WTC11 (cell line): ENCODE data around the gene CADM1. TPM values are rescaled to one million over a fixed set of nuclear protein-coding genes. Genes with fewer than 3 reads are reported as not detected.

Experiments used
- ATAC-seq: fragments of 200-7000 bp; cut with Tn5 transposase; 2 replicates; pipeline ENCODE4 v1.10.0; 2021; ENCODE audit warnings: mild to moderate bottlenecking, moderate library complexity
- CTCF ChIA-PET: fragments of 300-600 bp; sonication (Branson Sonifier 250); formaldehyde crosslinking; loops from one replicate; lab custom pipeline; 2021; ENCODE audit warnings: antibody characterized with exemption; lab: Charles Lee
- POLR2A ChIA-PET: fragments of 350-600 bp; sonication (Branson Sonifier 250); formaldehyde crosslinking; loops from one replicate; lab custom pipeline; 2021; ENCODE audit warnings: antibody characterized with exemption; lab: Charles Lee
- DNase-seq: peaks from one replicate; pipeline ENCODE4 v3.0.0; 2021; ENCODE audit warnings: low spot score
- H3K27ac Mint-ChIP-seq: 2 replicates; pipeline ENCODE4 v1.8.0; 2021; ENCODE audit warnings: mixed read lengths
- H3K27me3 Mint-ChIP-seq: 2 replicates; pipeline ENCODE4 v1.8.0; 2021; ENCODE audit warnings: low read depth, mild to moderate bottlenecking, moderate library complexity, mixed read lengths
- H3K36me3 Mint-ChIP-seq: 2 replicates; pipeline ENCODE4 v1.8.0; 2021; ENCODE audit warnings: mixed read lengths
- H3K4me1 Mint-ChIP-seq: 2 replicates; pipeline ENCODE4 v1.8.0; 2022; ENCODE audit warnings: mixed read lengths
- H3K4me3 Mint-ChIP-seq: 2 replicates; pipeline ENCODE4 v1.8.0; 2021; ENCODE audit warnings: mild to moderate bottlenecking, moderate library complexity, mixed read lengths
- H3K9me3 Mint-ChIP-seq: 2 replicates; pipeline ENCODE4 v1.8.0; 2021; ENCODE audit warnings: mixed read lengths
- ATF6 ChIP-seq: sonication (generic); formaldehyde crosslinking; IDR thresholded peaks from 2 replicates; pipeline ENCODE4 v1.8.1; 2023; ENCODE audit warnings: mild to moderate bottlenecking, missing genetic modification reagents
- CBFB ChIP-seq: sonication (generic); formaldehyde crosslinking; IDR thresholded peaks from 2 replicates; pipeline ENCODE4 v1.8.1; 2022; ENCODE audit warnings: mild to moderate bottlenecking, low read depth, missing genetic modification reagents
- CREB1 ChIP-seq: sonication (generic); formaldehyde crosslinking; IDR thresholded peaks from 2 replicates; pipeline ENCODE4 v1.8.0; 2023; ENCODE audit warnings: mild to moderate bottlenecking, missing genetic modification reagents
- E2F5 ChIP-seq: sonication (generic); formaldehyde crosslinking; IDR thresholded peaks from 2 replicates; pipeline ENCODE4 v1.8.1; 2022; ENCODE audit warnings: mild to moderate bottlenecking, moderate library complexity, missing genetic modification reagents
- ELF4 ChIP-seq: sonication (generic); formaldehyde crosslinking; IDR thresholded peaks from 2 replicates; pipeline ENCODE4 v1.8.1; 2022; ENCODE audit warnings: low read depth, mild to moderate bottlenecking, moderate library complexity, missing genetic modification reagents
- FOXK1 ChIP-seq: sonication (generic); formaldehyde crosslinking; IDR thresholded peaks from 2 replicates; pipeline ENCODE4 v1.8.0; 2022; ENCODE audit warnings: mild to moderate bottlenecking, moderate library complexity, missing genetic modification reagents
- FOXP1 ChIP-seq: sonication (generic); formaldehyde crosslinking; IDR thresholded peaks from 2 replicates; pipeline ENCODE4 v1.8.0; 2022; ENCODE audit warnings: missing genetic modification reagents, mild to moderate bottlenecking, moderate library complexity, borderline replicate concordance
- GABPB1 ChIP-seq: sonication (generic); formaldehyde crosslinking; IDR thresholded peaks from 2 replicates; pipeline ENCODE4 v1.8.1; 2023; ENCODE audit warnings: mild to moderate bottlenecking, missing genetic modification reagents
- GRHL2 ChIP-seq: fragments of 250-450 bp; sonication (Bioruptor Pico); IDR thresholded peaks from 2 replicates; pipeline ENCODE4 v1.8.0; 2022; ENCODE audit warnings: mild to moderate bottlenecking, moderate library complexity; ENCODE audit not compliant: insufficient replicate concordance, severe bottlenecking
- GTF2I ChIP-seq: fragments of 250-450 bp; sonication (Bioruptor Pico); conservative IDR thresholded peaks from 2 replicates; pipeline ENCODE4 v1.4.0; 2021; ENCODE audit warnings: mild to moderate bottlenecking
- HMGA2 ChIP-seq: fragments of 250-450 bp; sonication (Bioruptor Pico); IDR thresholded peaks from 2 replicates; pipeline ENCODE4 v1.4.0; 2021; ENCODE audit warnings: mild to moderate bottlenecking, moderate library complexity
- IRF1 ChIP-seq: sonication (generic); formaldehyde crosslinking; IDR thresholded peaks from 2 replicates; pipeline ENCODE4 v1.8.0; 2023; ENCODE audit warnings: missing genetic modification reagents
- MLX ChIP-seq: sonication (generic); formaldehyde crosslinking; IDR thresholded peaks from 2 replicates; pipeline ENCODE4 v1.8.1; 2023; ENCODE audit warnings: mild to moderate bottlenecking, missing genetic modification reagents, moderate library complexity
- NR2C2 ChIP-seq: sonication (generic); formaldehyde crosslinking; IDR thresholded peaks from 2 replicates; pipeline ENCODE4 v1.8.0; 2022; ENCODE audit warnings: mild to moderate bottlenecking, missing genetic modification reagents
- RELA ChIP-seq: sonication (generic); formaldehyde crosslinking; IDR thresholded peaks from 2 replicates; pipeline ENCODE4 v1.8.1; 2022; ENCODE audit warnings: missing genetic modification reagents, mild to moderate bottlenecking, borderline replicate concordance
- SMAD4 ChIP-seq: sonication (generic); formaldehyde crosslinking; IDR thresholded peaks from 2 replicates; pipeline ENCODE4 v1.8.0; 2022; ENCODE audit warnings: mild to moderate bottlenecking, missing genetic modification reagents
- SP1 ChIP-seq: sonication (generic); formaldehyde crosslinking; conservative IDR thresholded peaks from 2 replicates; pipeline ENCODE4 v1.8.1; 2022; ENCODE audit warnings: missing genetic modification reagents
- TCF7 ChIP-seq: sonication (generic); formaldehyde crosslinking; IDR thresholded peaks from 2 replicates; pipeline ENCODE4 v1.8.0; 2022; ENCODE audit warnings: mild to moderate bottlenecking, low read depth, missing genetic modification reagents, moderate library complexity
- TP53 ChIP-seq: sonication (generic); formaldehyde crosslinking; IDR thresholded peaks from 2 replicates; pipeline ENCODE4 v1.8.1; 2023; ENCODE audit warnings: mild to moderate bottlenecking, missing genetic modification reagents
- ZNF138 ChIP-seq: sonication (generic); formaldehyde crosslinking; conservative IDR thresholded peaks from 2 replicates; pipeline ENCODE4 v1.8.1; 2022; ENCODE audit warnings: mild to moderate bottlenecking, moderate library complexity, missing genetic modification reagents
- ZNF423 ChIP-seq: fragments of 250-450 bp; sonication (Bioruptor Pico); IDR thresholded peaks from 2 replicates; pipeline ENCODE4 v2.1.2; 2022; ENCODE audit warnings: mild to moderate bottlenecking, moderate library complexity
- ZNF532 ChIP-seq: fragments of 250-450 bp; sonication (Bioruptor Pico); IDR thresholded peaks from 2 replicates; pipeline ENCODE4 v1.9.0; 2021; ENCODE audit warnings: mild to moderate bottlenecking, borderline replicate concordance
- ZNF671 ChIP-seq: fragments of 250-450 bp; sonication (Bioruptor Pico); IDR thresholded peaks from 2 replicates; pipeline ENCODE4 v1.8.0; 2021; ENCODE audit warnings: mild to moderate bottlenecking
- total RNA-seq: library from RNA; stranded (reverse); gene quantifications from 3 replicates; pipeline ENCODE4 v1.2.3, GENCODE V29; 2021

CADM1 gene
- total RNA-seq, 1 experiment from 2014 or later = 26.8 TPM

- ATAC-seq = no peak
- Mint-ChIP-seq H3K4me3 (no peak overlapping the region), H3K27ac (no peak overlapping the region), H3K4me1 (peaks cover 37% of the 10 kb centered on the region), H3K27me3 (no peaks in the 10 kb centered on the region), H3K36me3 (no peaks in the 10 kb centered on the region), H3K9me3 (no peaks in the 10 kb centered on the region)
- TF ChIP-seq GABPB1 (CRISPR knock-in tag) (no peak), SMAD4 (no peak), ZNF138 (CRISPR knock-in tag) (no peak), SP1 (CRISPR knock-in tag) (no peak), E2F5 (CRISPR knock-in tag) (no peak), ZNF532 (CRISPR knock-in tag) (no peak), GRHL2 (no peak), ELF4 (CRISPR knock-in tag) (no peak), TP53 (CRISPR knock-in tag) (no peak), RELA (CRISPR knock-in tag) (no peak), HMGA2 (no peak), ATF6 (CRISPR knock-in tag) (no peak)
- ChIA-PET POLR2A (no interaction called here), CTCF (no interaction called here)
- no peak for DNase-seq
Observed at GRCh38 chr11:115418626-115419025, 85.6 kb downstream of the CADM1 start.

GRCh38 chr11:115418081-115418480, 86.1 kb downstream of the CADM1 start:
- H3K27ac Mint-ChIP-seq = no peak overlapping the region
- H3K9me3 Mint-ChIP-seq = no peaks in the 10 kb centered on the region
- H3K36me3 Mint-ChIP-seq = no peaks in the 10 kb centered on the region
- ChIA-PET CTCF (no interaction called here), POLR2A (no interaction called here)
- no peaks in the 10 kb centered on the region for H3K27me3 Mint-ChIP-seq
- DNase-seq (no peak), ATAC-seq (no peak)
- TF ChIP-seq IRF1 (CRISPR knock-in tag) (no peak), GTF2I (CRISPR knock-in tag) (no peak), CREB1 (CRISPR knock-in tag) (no peak), TCF7 (CRISPR knock-in tag) (no peak), HMGA2 (no peak), ZNF423 (CRISPR knock-in tag) (no peak), FOXP1 (CRISPR knock-in tag) (no peak), ELF4 (CRISPR knock-in tag) (no peak), NR2C2 (CRISPR knock-in tag) (no peak), MLX (CRISPR knock-in tag) (no peak), E2F5 (CRISPR knock-in tag) (no peak), FOXK1 (CRISPR knock-in tag) (no peak), RELA (CRISPR knock-in tag) (no peak), CBFB (no peak), ZNF671 (no peak)
- peaks cover 32% of the 10 kb centered on the region for H3K4me1 Mint-ChIP-seq
- no peak overlapping the region for H3K4me3 Mint-ChIP-seq
